GM19452 (cell line): Measurements from ENCODE around the gene PPP1R14C.
"Not testable (repeated sequence)": the region's sequence is repeated elsewhere in the genome, so short reads cannot be mapped to it uniquely, and the experiment has no call there.

Experiments used
- ATAC-seq: cut with Tn5 transposase; IDR thresholded peaks from one replicate; pipeline ENCODE4 v1.9.1; 2021; ENCODE audit not compliant: unreplicated experiment

The PPP1R14C gene

GRCh38 chr6:150137711-150138110, 5.1 kb upstream of the PPP1R14C start:
- not testable (repeated sequence) for ATAC-seq

GRCh38 chr6:150138638-150139037, 4.2 kb upstream of the PPP1R14C start:
- no peak for ATAC-seq

GRCh38 chr6:150139533-150139932, 3.3 kb upstream of the PPP1R14C start:
- ATAC-seq: no peak

GRCh38 chr6:150140236-150140969, 2.4 kb upstream of the PPP1R14C start:
- ATAC-seq: no peak

- no peak for ATAC-seq
Observed at GRCh38 chr6:150142097-150142669, 661 bp upstream of the PPP1R14C start.

- ATAC-seq: no peak
Observed at GRCh38 chr6:150143516-150144293, 861 bp downstream of the PPP1R14C start.

GRCh38 chr6:150144294-150144868, 1.5 kb downstream of the PPP1R14C start:
- ATAC-seq: no peak

GRCh38 chr6:150145427-150145826, 2.6 kb downstream of the PPP1R14C start:
- ATAC-seq: no peak

- no peak for ATAC-seq
Observed at GRCh38 chr6:150145830-150146229, 3.0 kb downstream of the PPP1R14C start.

GRCh38 chr6:150146436-150146835, 3.6 kb downstream of the PPP1R14C start:
- no peak for ATAC-seq

GRCh38 chr6:150149146-150149545, 6.3 kb downstream of the PPP1R14C start:
- ATAC-seq: no peak

- ATAC-seq: no peak
Observed at GRCh38 chr6:150150458-150150820, 7.6 kb downstream of the PPP1R14C start.

GRCh38 chr6:150150821-150151646, 8.2 kb downstream of the PPP1R14C start:
- ATAC-seq: no peak

GRCh38 chr6:150152891-150153876, 10.3 kb downstream of the PPP1R14C start:
- no peak for ATAC-seq

- no peak for ATAC-seq
Observed at GRCh38 chr6:150153905-150154492, 11.2 kb downstream of the PPP1R14C start.

- no peak for ATAC-seq
Observed at GRCh38 chr6:150156460-150156859, 13.6 kb downstream of the PPP1R14C start.

GRCh38 chr6:150157081-150157480, 14.2 kb downstream of the PPP1R14C start:
- ATAC-seq: no peak

GRCh38 chr6:150159757-150160156, 16.9 kb downstream of the PPP1R14C start:
- no peak for ATAC-seq

GRCh38 chr6:150163970-150164369, 21.1 kb downstream of the PPP1R14C start:
- ATAC-seq: no peak
